Measurements from ENCODE around the gene NUP160. TPM values are rescaled to one million over a fixed set of nuclear protein-coding genes. Genes with fewer than 3 reads are reported as not detected.

Gene NUP160
- total and polyA plus RNA-seq, 2 of the 8 experiments (the other 6 are each of a cell fraction or from before 2014, with no cell fraction given), result 44.6 to 100 TPM

Small RNA genes lying within 50 kb of the gene (small RNA-seq; reads per million reads assigned to genes)
- gene AC021443.1 (ENCODE audit: insufficient read depth) (not detected), gene RF00019 (ENCODE audit: insufficient read depth) (not detected), gene RNA5SP340 (ENCODE audit: insufficient read depth) (0.69 reads per million)

Other genes starting within 250 kb of the NUP160 start
- gene MTCH2, start 205.8 kb downstream of the NUP160 start, total RNA-seq (2021; fragmentation: NEBNext Ultra II Directional; extraction: Animal tissue kit (Norgen Biotek cat#: 25700)), result 157 and 167 TPM in 2 replicates
- 126 and 171 TPM in 2 replicates for gene MTCH2, start 205.8 kb downstream of the NUP160 start, polyA plus RNA-seq (2011; rRNA removed)
- gene AGBL2, start 133.0 kb downstream of the NUP160 start, total RNA-seq (2021; fragmentation: NEBNext Ultra II Directional; extraction: Animal tissue kit (Norgen Biotek cat#: 25700)), result 2.1 and 5.3 TPM in 2 replicates
- gene AGBL2, start 133.0 kb downstream of the NUP160 start, polyA plus RNA-seq (2011; rRNA removed), result 6.5 and 7.1 TPM in 2 replicates
- 73.1 and 78.5 TPM in 2 replicates for gene FNBP4, start 81.0 kb downstream of the NUP160 start, total RNA-seq (2021; fragmentation: NEBNext Ultra II Directional; extraction: Animal tissue kit (Norgen Biotek cat#: 25700))
- gene FNBP4, start 81.0 kb downstream of the NUP160 start, polyA plus RNA-seq (2011; rRNA removed), result 85.7 and 87.8 TPM in 2 replicates
- gene PTPRJ, start 132.2 kb upstream of the NUP160 start, total RNA-seq (2021; fragmentation: NEBNext Ultra II Directional; extraction: Animal tissue kit (Norgen Biotek cat#: 25700)), result 21.6 and 22.6 TPM in 2 replicates
- gene PTPRJ, start 132.2 kb upstream of the NUP160 start, polyA plus RNA-seq (2011; rRNA removed), result 4.2 and 4.4 TPM in 2 replicates